ENCODE results near the gene RDX. TPM values are rescaled to one million over a fixed set of nuclear protein-coding genes. Genes with fewer than 3 reads are reported as not detected.

The RDX gene
- total RNA-seq (100 to 1,000 TPM; 151 to 158 TPM), polyA plus RNA-seq (ENCODE audit: insufficient read length in 2 of 2) (100 to 1,000 TPM; 126 to 185 TPM)
- long read RNA-seq, donor 1, full-length matches to known transcripts: 25 of 148 reads
- long read RNA-seq, donor 1, partial matches to known transcripts: 123 of 148 reads
- long read RNA-seq, donor 1, other reads (novel, unspliced or antisense): 0 of 148 reads
- long read RNA-seq, donor 2, full-length matches to known transcripts: 5 of 36 reads
- long read RNA-seq, donor 2, partial matches to known transcripts: 31 of 36 reads
- long read RNA-seq, donor 2, other reads (novel, unspliced or antisense): 0 of 36 reads
- long read RNA-seq, donor 3, full-length matches to known transcripts: 8 of 56 reads
- long read RNA-seq, donor 3, partial matches to known transcripts: 48 of 56 reads
- long read RNA-seq, donor 3, other reads (novel, unspliced or antisense): 0 of 56 reads
- long read RNA-seq, donor 4, full-length matches to known transcripts: 12 of 67 reads
- long read RNA-seq, donor 4, partial matches to known transcripts: 55 of 67 reads
- long read RNA-seq, donor 4, other reads (novel, unspliced or antisense): 0 of 67 reads

- Histone ChIP-seq H3K27ac (ENCODE audit: low read depth, low read length) (peak within 1 kb of the TSS; percentile 92), H3K4me1 (ENCODE audit: control insufficient read depth, insufficient read depth, low read length) (peaks cover 22% of the 10 kb centered on the region), H3K9me3 (ENCODE audit: control insufficient read depth, insufficient read depth, low read length) (no peaks in the 10 kb centered on the region), H3K27me3 (ENCODE audit: control insufficient read depth, insufficient read depth, low read length) (no peaks in the 10 kb centered on the region), H3K36me3 (ENCODE audit: control insufficient read depth, insufficient read depth, low read length) (no peaks in the 10 kb centered on the region), H3K4me3 (ENCODE audit: low read depth, low read length) (peak within 1 kb of the TSS; percentile 78)
- under 1% methylated on average over 113 of the region's 113 CpGs for WGBS (ENCODE audit: insufficient coverage)
- DNase-seq (ENCODE audit: low read depth in 4 of 6, low spot score in 6 of 6): peak; percentile 55 to 92 (median 67)
Measured at GRCh38 chr11:110296226-110297075, at the start of gene RDX. TSS of gene RDX (minus strand) at chr11:110296614. CDS start at chr11:110279692, 16,922 bp downstream.

- Histone ChIP-seq H3K27ac (ENCODE audit: low read depth, low read length) (no peak overlapping the region), H3K4me1 (ENCODE audit: control insufficient read depth, insufficient read depth, low read length) (peaks cover 5% of the 10 kb centered on the region), H3K4me3 (ENCODE audit: low read depth, low read length) (no peak overlapping the region), H3K36me3 (ENCODE audit: control insufficient read depth, insufficient read depth, low read length) (no peaks in the 10 kb centered on the region), H3K9me3 (ENCODE audit: control insufficient read depth, insufficient read depth, low read length) (no peaks in the 10 kb centered on the region), H3K27me3 (ENCODE audit: control insufficient read depth, insufficient read depth, low read length) (no peaks in the 10 kb centered on the region)
- DNase-seq (ENCODE audit: low read depth in 4 of 6, low spot score in 6 of 6): peak in 1 of 6 donors; percentile 14
- 67% methylated on average over 1 of the region's 3 CpGs for WGBS (ENCODE audit: insufficient coverage)
Measured at GRCh38 chr11:110345743-110346142, 49.3 kb upstream of the RDX start.

GRCh38 chr11:110340436-110340835 is 44.0 kb upstream of the RDX start:
- Histone ChIP-seq H3K4me1 (ENCODE audit: control insufficient read depth, insufficient read depth, low read length) (no peaks in the 10 kb centered on the region), H3K4me3 (ENCODE audit: low read depth, low read length) (no peak overlapping the region), H3K9me3 (ENCODE audit: control insufficient read depth, insufficient read depth, low read length) (no peaks in the 10 kb centered on the region), H3K27ac (ENCODE audit: low read depth, low read length) (no peak overlapping the region), H3K36me3 (ENCODE audit: control insufficient read depth, insufficient read depth, low read length) (no peaks in the 10 kb centered on the region), H3K27me3 (ENCODE audit: control insufficient read depth, insufficient read depth, low read length) (no peaks in the 10 kb centered on the region)
- WGBS (ENCODE audit: insufficient coverage): 100% methylated on average over 2 of the region's 2 CpGs
- DNase-seq (ENCODE audit: low read depth in 4 of 6, low spot score in 6 of 6): no peak

- Histone ChIP-seq H3K27ac (ENCODE audit: low read depth, low read length) (no peak overlapping the region), H3K4me3 (ENCODE audit: low read depth, low read length) (no peak overlapping the region), H3K4me1 (ENCODE audit: control insufficient read depth, insufficient read depth, low read length) (no peaks in the 10 kb centered on the region), H3K36me3 (ENCODE audit: control insufficient read depth, insufficient read depth, low read length) (no peaks in the 10 kb centered on the region), H3K9me3 (ENCODE audit: control insufficient read depth, insufficient read depth, low read length) (no peaks in the 10 kb centered on the region), H3K27me3 (ENCODE audit: control insufficient read depth, insufficient read depth, low read length) (no peaks in the 10 kb centered on the region)
- peak in 1 of 6 donors; percentile 78 for DNase-seq (ENCODE audit: low read depth in 4 of 6, low spot score in 6 of 6)
- WGBS (ENCODE audit: insufficient coverage): 82% methylated on average over 1 of the region's 3 CpGs
Measured at GRCh38 chr11:110339456-110340250, 43.2 kb upstream of the RDX start.

GRCh38 chr11:110338684-110339083 is 42.3 kb upstream of the RDX start:
- Histone ChIP-seq H3K9me3 (ENCODE audit: control insufficient read depth, insufficient read depth, low read length) (no peaks in the 10 kb centered on the region), H3K4me1 (ENCODE audit: control insufficient read depth, insufficient read depth, low read length) (no peaks in the 10 kb centered on the region), H3K36me3 (ENCODE audit: control insufficient read depth, insufficient read depth, low read length) (no peaks in the 10 kb centered on the region), H3K4me3 (ENCODE audit: low read depth, low read length) (no peak overlapping the region), H3K27ac (ENCODE audit: low read depth, low read length) (no peak overlapping the region), H3K27me3 (ENCODE audit: control insufficient read depth, insufficient read depth, low read length) (no peaks in the 10 kb centered on the region)
- DNase-seq (ENCODE audit: low read depth in 4 of 6, low spot score in 6 of 6): no peak
- 100% methylated on average over 1 of the region's 5 CpGs for WGBS (ENCODE audit: insufficient coverage)

GRCh38 chr11:110337570-110338193 is 41.3 kb upstream of the RDX start:
- no peaks in the 10 kb centered on the region for H3K27me3 ChIP-seq (ENCODE audit: control insufficient read depth, insufficient read depth, low read length)
- no peak overlapping the region for H3K27ac ChIP-seq (ENCODE audit: low read depth, low read length)
- 80% methylated on average over 1 of the region's 4 CpGs for WGBS (ENCODE audit: insufficient coverage)
- no peak overlapping the region for H3K4me3 ChIP-seq (ENCODE audit: low read depth, low read length)
- DNase-seq (ENCODE audit: low read depth in 4 of 6, low spot score in 6 of 6): no peak
- H3K4me1 ChIP-seq (ENCODE audit: control insufficient read depth, insufficient read depth, low read length): no peaks in the 10 kb centered on the region
- H3K36me3 ChIP-seq (ENCODE audit: control insufficient read depth, insufficient read depth, low read length): no peaks in the 10 kb centered on the region
- H3K9me3 ChIP-seq (ENCODE audit: control insufficient read depth, insufficient read depth, low read length): no peaks in the 10 kb centered on the region

- H3K9me3 ChIP-seq (ENCODE audit: control insufficient read depth, insufficient read depth, low read length): no peaks in the 10 kb centered on the region
- H3K36me3 ChIP-seq (ENCODE audit: control insufficient read depth, insufficient read depth, low read length): no peaks in the 10 kb centered on the region
- WGBS (ENCODE audit: insufficient coverage): 100% methylated on average over 1 of the region's 3 CpGs
- no peaks in the 10 kb centered on the region for H3K27me3 ChIP-seq (ENCODE audit: control insufficient read depth, insufficient read depth, low read length)
- H3K4me1 ChIP-seq (ENCODE audit: control insufficient read depth, insufficient read depth, low read length): no peaks in the 10 kb centered on the region
- H3K27ac ChIP-seq (ENCODE audit: low read depth, low read length): no peak overlapping the region
- DNase-seq (ENCODE audit: low read depth in 4 of 6, low spot score in 6 of 6): no peak
- no peak overlapping the region for H3K4me3 ChIP-seq (ENCODE audit: low read depth, low read length)
Measured at GRCh38 chr11:110336054-110336453, 39.6 kb upstream of the RDX start.

GRCh38 chr11:110335358-110335757 is 38.9 kb upstream of the RDX start:
- H3K36me3 ChIP-seq (ENCODE audit: control insufficient read depth, insufficient read depth, low read length): no peaks in the 10 kb centered on the region
- peaks cover 4% of the 10 kb centered on the region for H3K9me3 ChIP-seq (ENCODE audit: control insufficient read depth, insufficient read depth, low read length)
- H3K4me1 ChIP-seq (ENCODE audit: control insufficient read depth, insufficient read depth, low read length): no peaks in the 10 kb centered on the region
- no peaks in the 10 kb centered on the region for H3K27me3 ChIP-seq (ENCODE audit: control insufficient read depth, insufficient read depth, low read length)
- no peak overlapping the region for H3K4me3 ChIP-seq (ENCODE audit: low read depth, low read length)
- no peak overlapping the region for H3K27ac ChIP-seq (ENCODE audit: low read depth, low read length)
- 100% methylated on average over 2 of the region's 4 CpGs for WGBS (ENCODE audit: insufficient coverage)
- no peak for DNase-seq (ENCODE audit: low read depth in 4 of 6, low spot score in 6 of 6)

- no peak overlapping the region for H3K4me3 ChIP-seq (ENCODE audit: low read depth, low read length)
- H3K9me3 ChIP-seq (ENCODE audit: control insufficient read depth, insufficient read depth, low read length): peaks cover 7% of the 10 kb centered on the region
- H3K27me3 ChIP-seq (ENCODE audit: control insufficient read depth, insufficient read depth, low read length): no peaks in the 10 kb centered on the region
- H3K27ac ChIP-seq (ENCODE audit: low read depth, low read length): no peak overlapping the region
- H3K4me1 ChIP-seq (ENCODE audit: control insufficient read depth, insufficient read depth, low read length): no peaks in the 10 kb centered on the region
- no CpG with 5 or more reads among the region's 1 CpG for WGBS (ENCODE audit: insufficient coverage)
- no peaks in the 10 kb centered on the region for H3K36me3 ChIP-seq (ENCODE audit: control insufficient read depth, insufficient read depth, low read length)
- no peak for DNase-seq (ENCODE audit: low read depth in 4 of 6, low spot score in 6 of 6)
Measured at GRCh38 chr11:110331626-110332025, 35.2 kb upstream of the RDX start.
